Left colon (tissue), 2 donors: Measurements from ENCODE around the gene CARF. TPM values are rescaled to one million over a fixed set of nuclear protein-coding genes. Genes with fewer than 3 reads are reported as not detected.

Experiments used
- ATAC-seq: fragments of 200-7000 bp; cut with Tn5 transposase; one replicate; pipeline ENCODE4 v1.9.1; 2020; ENCODE audit warnings: mild to moderate bottlenecking, moderate library complexity
- DNase-seq, 2 donors: peaks; one replicate each; pipeline ENCODE4 v3.0.0-alpha.2; 2020
- intact Hi-C, 2 donors: fragments of 100-400 bp; cut with DNase I in 1 of 2; cut with micrococcal nuclease in 1 of 2; formaldehyde crosslinking; loops; one replicate each; pipeline versions ENCODE4 v1.11.2 to v1.14.0; 2022; cut with DNase I, micrococcal nuclease
- total RNA-seq, 2 donors: library from RNA; stranded (reverse); fragmentation: NEBNext Ultra II Directional; extraction: Animal tissue kit (Norgen Biotek cat#: 25700); gene quantifications; one replicate each; pipeline ENCODE4 v1.2.1, GENCODE V29; 2021
- donor health status: DM: no; HTN: no; CAD: no.
- donor health status: DM: yes; HTN: yes; CAD: no.

The CARF gene
- total RNA-seq, 2 donors from 2014 or later = 7.8 to 8.8 TPM

DNA sequence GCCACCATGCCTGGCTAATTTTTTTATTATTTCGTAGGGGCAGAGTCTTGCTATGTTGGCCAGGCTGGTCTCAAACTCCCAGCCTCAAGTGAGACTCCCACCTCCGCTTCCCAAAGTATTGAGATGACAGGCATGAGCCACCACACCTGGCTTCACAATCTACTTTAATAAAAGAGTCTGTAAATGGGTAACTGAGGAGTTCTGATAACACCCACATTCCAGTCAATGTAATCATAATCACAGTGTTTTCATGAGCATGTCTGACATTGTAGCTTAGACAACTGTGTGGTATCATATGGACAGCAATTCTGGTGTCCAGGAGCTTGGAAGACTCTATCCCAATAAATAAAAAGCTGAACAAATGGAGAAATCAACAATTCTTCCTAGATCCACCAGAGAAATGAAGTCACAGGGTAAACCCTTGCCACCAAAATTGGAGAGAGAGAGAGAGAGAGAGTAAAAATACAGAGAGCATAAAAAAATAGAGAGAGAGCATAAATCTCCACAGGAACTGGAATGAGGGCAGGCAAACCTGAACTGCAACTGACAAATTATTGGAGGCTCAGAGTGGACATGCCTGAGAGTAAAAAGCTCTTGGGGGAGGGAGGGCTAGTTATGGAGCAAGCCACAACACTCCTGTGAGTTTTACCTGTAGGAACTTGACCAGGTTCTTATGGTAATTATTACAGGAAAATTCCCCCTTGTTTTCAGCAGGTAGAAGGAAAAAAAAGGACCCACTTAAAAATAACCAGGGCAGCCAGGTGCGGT, 90.2 kb downstream of the CARF start:
- intact Hi-C loops = no loop called here
- ATAC-seq = peak; percentile 89
- DNase-seq = no peak

DNA sequence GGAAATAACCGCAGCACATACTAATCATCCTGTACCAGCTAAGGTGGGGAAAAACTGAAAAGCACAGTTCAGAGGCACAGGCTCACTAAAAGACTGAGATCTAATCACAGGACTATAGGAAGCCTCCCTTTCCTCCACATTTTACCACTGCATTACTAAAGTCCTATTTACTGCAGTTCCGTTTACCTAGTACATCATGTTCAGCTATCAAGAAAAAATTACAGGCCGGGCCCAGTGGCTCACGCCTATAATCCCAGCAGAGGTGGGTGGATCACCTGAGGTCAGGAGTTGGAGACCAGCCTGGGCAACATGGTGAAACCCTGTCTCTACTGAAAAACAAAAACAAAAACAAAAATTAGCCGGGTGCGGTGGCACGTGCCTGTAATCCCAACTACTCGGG, 91.6 kb downstream of the CARF start:
- peak; percentile 60 for ATAC-seq
- DNase-seq = no peak
- intact Hi-C loops = no loop called here

DNA sequence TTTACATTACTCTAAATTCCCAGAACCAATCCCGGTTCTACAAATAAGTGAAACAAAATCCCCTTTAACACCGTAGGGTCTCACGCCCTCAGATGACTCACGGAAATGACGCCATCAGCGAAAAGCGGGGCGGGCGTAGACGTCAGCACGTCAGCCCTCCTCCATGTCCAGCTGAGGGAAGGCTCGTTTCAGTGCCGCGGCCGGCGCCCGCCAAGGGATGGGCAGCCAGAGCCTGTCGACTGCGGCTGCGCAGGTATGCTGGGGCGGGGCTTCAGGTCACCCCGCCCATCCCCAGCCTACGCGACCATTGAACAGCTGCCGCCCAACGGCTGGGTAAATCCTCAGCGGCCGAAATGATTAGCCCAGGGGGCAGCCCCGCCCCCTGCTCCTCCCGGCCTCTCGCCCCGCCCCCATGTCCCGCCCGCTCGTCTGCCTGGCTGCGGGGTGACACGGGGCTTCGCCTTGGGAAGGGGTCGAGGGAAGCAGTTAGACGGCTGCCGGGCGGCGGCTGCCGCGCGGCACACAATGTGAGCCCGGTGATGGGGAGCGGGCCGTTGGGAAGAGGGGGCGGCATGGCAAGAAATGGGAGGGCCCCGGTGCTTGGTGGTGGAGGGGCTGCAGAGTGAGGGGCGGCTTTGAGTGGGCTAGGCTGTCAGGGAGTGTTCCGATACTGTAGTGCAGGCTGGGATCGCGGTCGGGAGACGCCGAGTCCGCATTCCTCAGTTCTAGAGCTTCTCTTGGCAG, 102.6 kb downstream of the CARF start, which contains the start of gene NBEAL1:
Gene NBEAL1, plus strand, starts transcription at position 420 of the 744 bp plus-strand sequence. CDS start 1,510 bp downstream, outside the sequence.
- ATAC-seq (peak; percentile 89), DNase-seq (peak; percentile 98)
- intact Hi-C loops = no loop called here

DNA sequence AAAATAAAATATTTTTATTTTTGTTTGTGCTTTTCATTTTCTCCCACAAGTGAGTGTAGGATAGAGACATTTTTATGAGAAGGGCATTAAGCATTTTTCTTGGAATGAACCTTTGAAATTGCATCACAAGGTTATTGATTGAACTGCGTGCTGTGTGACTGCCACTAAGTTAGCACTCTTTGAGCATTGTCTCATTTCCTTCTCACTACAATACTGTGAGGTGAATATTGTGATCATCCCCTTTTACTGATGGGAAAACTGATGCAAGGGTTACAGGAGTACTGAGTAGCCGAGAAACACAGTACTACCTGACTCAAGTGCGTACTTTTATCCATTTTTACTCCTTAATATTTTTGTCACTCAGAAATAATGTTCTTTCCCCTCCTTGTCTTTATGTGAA, 104.6 kb downstream of the CARF start:
- intact Hi-C loops = no loop called here
- DNase-seq = no peak
- ATAC-seq = no peak

DNA sequence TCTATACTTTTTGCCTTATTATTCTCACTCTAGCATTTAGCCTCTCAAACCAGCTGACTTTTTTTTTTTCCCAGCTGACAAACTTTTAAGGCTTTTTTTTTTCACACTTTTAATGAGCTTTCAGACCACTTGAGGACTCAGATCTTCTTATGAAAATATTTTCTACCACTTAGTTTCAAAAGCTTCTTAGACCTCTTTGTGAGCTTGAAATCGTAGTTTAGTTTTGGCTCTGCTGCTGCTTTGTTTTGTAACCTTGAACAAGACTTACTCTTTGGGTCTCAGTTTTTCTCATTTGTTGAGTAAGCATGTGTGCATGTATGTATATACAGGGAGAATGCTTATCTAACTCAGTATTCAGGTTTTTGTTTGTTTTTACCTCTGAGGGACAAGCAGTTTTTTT, 106.1 kb downstream of the CARF start:
- ATAC-seq (no peak), DNase-seq (no peak)
- intact Hi-C loops = no loop called here

DNA sequence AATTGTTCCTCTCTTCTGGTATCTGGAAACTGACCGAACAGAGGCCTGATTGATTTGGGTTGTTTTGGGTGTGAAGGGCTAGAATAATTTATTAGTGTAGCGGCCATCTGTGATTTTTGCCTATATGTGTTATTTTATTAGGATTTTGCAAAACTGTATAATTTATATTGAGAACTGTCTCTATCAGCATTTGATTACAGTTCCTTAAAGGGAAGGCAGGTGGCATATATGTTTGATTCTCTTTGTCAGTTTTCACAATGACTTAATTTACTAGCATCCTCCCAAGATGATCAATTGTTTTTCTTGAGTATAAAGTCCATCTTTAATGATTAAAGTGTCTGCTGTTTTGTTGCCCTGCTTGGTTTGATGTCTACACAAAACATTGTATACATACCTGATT, 107.1 kb downstream of the CARF start:
- DNase-seq = no peak
- intact Hi-C loops = no loop called here
- ATAC-seq = no peak

DNA sequence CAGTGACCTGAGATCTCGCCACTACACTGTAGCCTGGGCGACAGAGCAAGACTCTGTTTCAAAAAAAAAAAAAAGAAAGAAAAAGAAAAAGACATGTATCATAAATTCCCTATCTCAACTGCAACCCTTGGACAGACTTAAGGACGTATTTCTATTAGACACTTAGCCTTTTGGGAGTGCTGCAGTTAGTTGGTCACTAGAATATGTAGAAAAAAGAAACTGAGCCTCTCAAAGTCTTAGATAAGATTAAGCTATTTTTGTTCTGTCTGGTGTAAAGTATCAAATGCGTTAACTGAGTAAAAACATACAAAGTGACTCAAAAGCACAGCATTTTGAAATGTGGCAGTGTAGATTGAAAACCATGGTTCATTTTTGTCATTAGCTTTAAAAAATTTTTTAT, 109.9 kb downstream of the CARF start:
- ATAC-seq (no peak), DNase-seq (no peak)
- intact Hi-C loops = no loop called here

DNA sequence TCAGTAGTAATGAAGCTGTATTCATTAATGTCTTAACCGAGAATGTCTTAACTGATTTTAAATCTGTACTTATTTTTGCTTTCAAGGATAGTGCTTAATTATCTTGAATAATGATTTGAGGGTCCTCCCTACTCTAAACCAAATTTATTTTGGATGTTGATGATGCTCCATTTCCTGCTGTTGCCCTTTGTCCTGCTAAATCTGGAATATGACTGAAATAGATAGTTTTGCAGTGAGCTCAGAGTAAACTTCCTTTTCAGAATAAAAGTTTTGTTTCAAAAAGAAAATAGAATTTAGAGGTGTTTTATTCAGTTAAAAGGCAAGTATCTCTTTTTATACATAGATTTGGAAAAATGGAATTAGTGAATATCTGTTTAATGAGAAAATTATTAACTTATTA, 110.7 kb downstream of the CARF start:
- intact Hi-C loops = no loop called here

DNA sequence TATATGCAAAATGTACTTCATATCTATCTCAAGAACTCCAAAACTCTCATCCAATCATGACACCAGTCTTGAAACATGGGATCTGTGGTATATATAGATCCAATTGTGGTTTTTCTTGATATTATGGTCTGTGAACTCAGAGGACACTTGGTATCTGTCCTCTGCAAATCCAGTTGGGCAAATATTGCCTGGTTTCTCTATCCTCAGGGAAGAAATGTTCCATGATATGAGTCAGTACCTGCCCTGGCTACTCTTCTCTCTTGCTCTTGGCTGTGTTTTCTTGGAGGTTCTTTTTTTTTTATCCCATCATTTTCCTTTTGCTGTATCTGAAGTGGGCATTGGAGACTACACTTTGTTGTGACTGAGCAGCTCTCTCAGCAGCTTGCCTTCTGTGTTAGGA, 113.5 kb downstream of the CARF start:
- intact Hi-C loops = no loop called here
- DNase-seq = no peak
- peak; percentile 5 for ATAC-seq

More for the DNA sequence above, 110.7 kb downstream of the CARF start:
- no peak for DNase-seq
- ATAC-seq = no peak

DNA sequence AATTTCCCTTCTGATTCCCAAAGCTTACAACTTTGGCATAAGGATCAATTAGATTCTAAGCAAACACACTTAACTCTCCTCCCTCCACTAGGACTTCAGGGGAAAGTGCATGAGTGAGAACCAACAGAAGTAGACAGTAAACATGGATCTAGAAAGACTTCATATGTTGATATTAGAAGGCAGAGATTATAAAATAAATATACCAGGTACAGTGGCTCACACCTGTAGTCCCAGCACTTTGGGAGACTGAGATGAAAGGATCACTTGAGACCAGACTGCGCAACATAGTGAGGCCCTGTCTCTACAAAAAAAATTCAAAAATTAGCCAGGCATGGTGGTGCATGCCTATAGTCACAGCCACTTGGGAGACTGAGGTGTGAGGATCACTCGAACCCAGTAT, 118.5 kb downstream of the CARF start:
- no peak for DNase-seq
- ATAC-seq = peak; percentile 24
- intact Hi-C loops = no loop called here

DNA sequence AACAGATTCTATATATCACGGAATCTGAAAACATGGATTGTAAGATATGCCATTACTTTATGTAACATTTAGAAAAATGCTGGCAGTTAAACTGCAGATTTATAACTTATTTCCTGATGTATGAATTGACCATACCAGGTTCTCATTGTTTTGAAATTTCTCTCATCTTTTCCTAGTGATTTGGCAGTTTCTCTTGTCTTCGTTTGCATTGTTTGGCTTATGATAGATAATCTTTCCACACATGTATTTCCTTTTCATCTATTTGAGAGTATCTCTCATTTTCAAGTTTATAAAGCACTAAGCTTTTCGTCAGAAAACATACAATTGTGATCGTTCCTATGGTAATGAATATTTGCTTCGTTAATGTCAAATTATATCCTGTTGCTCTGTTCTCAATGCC, 118.9 kb downstream of the CARF start:
- no peak for ATAC-seq

DNA sequence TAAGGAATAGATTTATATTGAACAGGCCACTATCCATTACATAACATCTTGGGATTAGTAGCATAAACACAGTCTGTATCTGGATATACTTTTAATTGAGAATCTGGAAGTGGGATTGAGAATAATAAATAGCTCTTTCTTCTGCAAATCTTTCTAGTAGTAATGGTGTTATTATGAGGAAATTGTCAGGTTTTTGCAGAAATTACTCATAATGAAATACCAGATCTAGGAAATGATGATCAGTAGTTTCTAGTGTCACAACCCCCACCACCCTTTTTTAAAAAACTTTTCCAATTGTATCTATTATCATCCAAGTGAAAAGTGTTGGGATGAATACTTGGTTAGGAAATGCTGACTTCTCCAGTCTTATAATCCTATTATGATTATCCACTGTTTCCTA, 121.3 kb downstream of the CARF start:
- DNase-seq = no peak
- ATAC-seq = no peak
- intact Hi-C loops = no loop called here

More for the DNA sequence above, 118.9 kb downstream of the CARF start:
- intact Hi-C loops = no loop called here
- DNase-seq = no peak

DNA sequence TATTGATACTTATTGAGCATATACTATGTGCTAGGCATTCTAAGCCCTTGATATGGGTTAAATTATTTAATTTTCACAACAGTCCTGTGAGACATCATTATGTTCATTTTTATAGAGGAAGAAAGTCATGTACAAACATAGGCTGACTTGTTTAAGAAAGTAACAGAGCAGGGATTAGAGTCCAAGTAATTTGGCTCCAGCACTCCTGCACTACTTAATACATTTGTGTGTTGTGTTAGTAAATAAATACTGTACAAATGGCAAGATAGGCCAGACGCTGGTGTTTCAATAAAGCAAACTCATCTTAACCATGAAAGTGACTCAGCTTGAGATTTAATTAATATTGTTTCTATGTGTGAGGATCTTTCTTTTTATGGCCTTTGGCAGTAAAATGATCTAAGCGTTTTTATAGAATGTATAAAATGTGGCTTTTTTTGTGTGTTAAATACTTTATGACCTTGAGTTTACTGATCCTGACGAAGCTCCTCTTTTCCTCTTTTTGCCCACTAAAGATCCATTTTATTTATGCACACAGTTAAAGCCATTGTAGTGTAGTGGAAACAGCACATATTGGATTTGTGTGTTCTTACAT, 123.9 kb downstream of the CARF start:
- DNase-seq (no peak), ATAC-seq (peak; percentile 62)
- intact Hi-C loops = no loop called here

Other genes with a start within 250 kb of the CARF start
- 1 to 10 TPM; 1.7 to 2.9 TPM for gene ICA1L, start 40.5 kb upstream of the CARF start, total RNA-seq
- 10 to 100 TPM; 29.3 to 34.7 TPM for gene WDR12, start 602 bp upstream of the CARF start, total RNA-seq
- 10 to 100 TPM; 87.6 to 89.1 TPM for gene NBEAL1, start 102.6 kb downstream of the CARF start, total RNA-seq